Measurements from ENCODE around the gene SNRNP40. TPM values are rescaled to one million over a fixed set of nuclear protein-coding genes. Genes with fewer than 3 reads are reported as not detected.

Gene SNRNP40
- total RNA-seq (2014; rRNA removed; shearing (Covaris generic); ENCODE audit: low replicate concordance), result 115 and 183 TPM in 2 replicates

DNA sequence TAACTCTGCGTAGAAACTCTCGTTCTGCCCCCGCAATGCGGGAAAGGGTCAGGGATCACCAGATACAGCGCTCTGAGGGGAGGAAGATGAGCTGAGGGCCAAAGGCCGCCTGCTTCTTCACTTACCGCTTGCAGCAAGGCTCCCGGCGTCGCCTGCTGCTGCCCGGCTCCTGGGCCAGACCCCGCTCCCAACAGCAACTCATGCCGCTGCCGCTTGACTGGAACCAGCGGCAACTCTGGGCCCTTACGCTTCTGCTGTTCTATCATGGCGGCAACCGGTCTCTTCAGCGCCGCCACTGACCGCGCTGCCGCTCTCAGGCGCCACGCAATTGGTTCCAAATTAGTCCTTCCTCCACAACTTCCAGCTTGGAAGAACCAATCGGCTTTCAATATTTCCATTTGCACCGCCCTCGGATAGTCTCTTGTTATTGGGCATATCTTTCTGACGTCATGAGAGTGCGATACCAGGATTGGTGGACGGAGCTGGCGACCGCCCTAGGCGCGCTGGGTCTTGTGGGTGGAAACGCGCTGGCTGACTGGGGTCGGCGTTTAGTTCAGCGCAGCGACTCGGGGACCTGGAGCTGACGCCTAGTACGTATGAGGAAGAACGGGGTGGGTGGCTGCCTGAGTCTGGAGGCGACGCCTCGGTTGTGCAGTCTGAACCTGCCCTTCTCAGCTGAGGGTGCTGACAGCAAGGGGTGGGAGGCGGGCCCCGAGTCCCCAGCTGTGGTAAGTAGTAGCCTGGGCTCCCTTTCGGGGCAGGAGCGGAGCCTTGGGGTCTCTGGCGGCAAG is at the start of gene SNRNP40, which contains the start of gene ZCCHC17:
SNRNP40 (minus strand) TSS at position 303 of the 791 bp plus-strand sequence; CDS start at position 266, 37 bp downstream.
ZCCHC17 (plus strand) TSS at position 547 of the 791 bp plus-strand sequence. CDS start 13,067 bp downstream, outside the sequence.
- H3K9me3 ChIP-seq, result no peaks in the 10 kb centered on the region
- peaks cover 44% of the 10 kb centered on the region for H3K36me3 ChIP-seq
- no peaks in the 10 kb centered on the region for H3K27me3 ChIP-seq
- peak within 1 kb of the TSS; percentile 89 for H3K4me3 ChIP-seq
- peak; percentile 96 for DNase-seq

DNA sequence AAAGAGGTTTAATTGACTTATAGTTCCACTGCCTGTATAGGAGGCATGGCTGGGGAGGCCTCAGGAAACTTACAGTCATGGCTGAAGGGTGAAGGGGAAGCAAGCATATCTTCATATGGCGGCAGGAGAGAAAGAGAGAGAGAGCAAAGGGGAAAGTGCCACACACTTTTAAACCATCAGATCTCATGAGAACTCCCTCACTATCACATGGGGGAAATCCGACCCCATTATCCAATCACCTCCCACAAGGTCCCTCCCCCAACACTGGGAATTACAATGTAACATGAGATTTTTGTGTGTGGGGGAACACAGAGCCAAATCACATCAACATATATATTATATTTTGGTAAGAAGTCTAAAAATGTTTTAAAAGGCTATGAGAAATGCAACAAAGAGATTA is 49.0 kb upstream of the SNRNP40 start:
- H3K4me3 ChIP-seq, result no peak overlapping the region
- H3K36me3 ChIP-seq, result peaks cover 28% of the 10 kb centered on the region
- DNase-seq, result no peak
- H3K9me3 ChIP-seq, result no peaks in the 10 kb centered on the region
- H3K27me3 ChIP-seq, result no peaks in the 10 kb centered on the region

DNA sequence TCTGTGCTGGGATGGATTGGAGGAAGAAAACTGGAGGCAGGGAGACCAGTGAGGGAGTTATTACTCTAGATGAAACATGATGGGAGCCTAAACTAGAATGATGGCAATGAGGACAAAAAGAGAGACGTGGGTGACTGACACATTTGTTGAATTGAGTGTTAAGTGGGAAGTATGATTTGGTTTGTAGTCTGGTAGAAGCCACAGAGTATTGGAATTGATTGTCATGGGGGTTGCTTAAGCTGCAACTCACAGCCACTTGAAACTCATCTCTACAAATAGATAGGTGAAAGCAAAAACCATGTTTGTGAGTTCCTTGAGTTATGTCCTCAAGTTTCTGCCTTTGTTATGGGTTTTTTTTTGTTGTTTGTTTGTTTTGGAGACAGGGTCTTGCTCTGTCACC is 47.9 kb upstream of the SNRNP40 start:
- no peak overlapping the region for H3K4me3 ChIP-seq
- H3K27me3 ChIP-seq, result no peaks in the 10 kb centered on the region
- DNase-seq, result no peak
- H3K36me3 ChIP-seq, result peaks cover 23% of the 10 kb centered on the region
- H3K9me3 ChIP-seq, result no peaks in the 10 kb centered on the region

DNA sequence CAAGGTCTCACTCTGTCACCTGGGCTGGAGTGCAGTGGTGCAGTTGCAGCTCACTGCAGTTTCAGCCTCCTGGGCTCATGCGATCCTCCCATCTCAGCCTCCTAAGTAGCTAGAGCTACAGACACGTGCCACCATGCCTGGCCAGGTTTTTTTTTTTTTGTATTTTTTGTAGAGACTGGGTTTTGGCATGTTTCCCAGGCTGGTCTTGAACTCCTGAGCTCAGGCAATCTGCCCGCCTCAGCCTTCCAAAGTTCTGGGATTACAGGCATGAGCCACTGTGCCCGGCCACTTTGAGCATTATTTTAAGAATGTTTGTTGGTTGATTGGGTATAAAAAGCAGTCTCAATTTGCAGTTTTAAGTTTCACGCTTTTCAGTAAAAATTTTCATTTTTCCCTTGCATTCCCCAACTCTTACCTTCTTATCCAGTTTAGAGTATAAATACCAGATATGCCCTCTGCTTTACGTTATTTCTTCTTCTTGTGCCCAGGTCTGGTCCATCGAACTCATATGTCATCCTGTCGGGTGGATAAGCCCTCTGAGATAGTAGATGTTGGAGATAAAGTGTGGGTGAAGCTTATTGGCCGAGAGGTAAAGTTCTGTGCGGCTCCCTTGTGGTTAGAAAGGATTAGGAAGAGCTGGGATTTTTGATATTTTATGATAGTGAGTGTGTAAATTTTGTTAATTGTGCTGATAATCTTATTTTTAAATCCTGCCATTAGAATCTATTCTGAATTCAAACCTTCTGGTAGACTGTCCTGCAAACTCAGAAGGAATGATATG is 40.3 kb upstream of the SNRNP40 start:
- H3K36me3 ChIP-seq, result peaks cover 23% of the 10 kb centered on the region
- DNase-seq, result peak; percentile 28
- H3K27me3 ChIP-seq, result no peaks in the 10 kb centered on the region
- H3K4me3 ChIP-seq, result no peak overlapping the region
- no peaks in the 10 kb centered on the region for H3K9me3 ChIP-seq

DNA sequence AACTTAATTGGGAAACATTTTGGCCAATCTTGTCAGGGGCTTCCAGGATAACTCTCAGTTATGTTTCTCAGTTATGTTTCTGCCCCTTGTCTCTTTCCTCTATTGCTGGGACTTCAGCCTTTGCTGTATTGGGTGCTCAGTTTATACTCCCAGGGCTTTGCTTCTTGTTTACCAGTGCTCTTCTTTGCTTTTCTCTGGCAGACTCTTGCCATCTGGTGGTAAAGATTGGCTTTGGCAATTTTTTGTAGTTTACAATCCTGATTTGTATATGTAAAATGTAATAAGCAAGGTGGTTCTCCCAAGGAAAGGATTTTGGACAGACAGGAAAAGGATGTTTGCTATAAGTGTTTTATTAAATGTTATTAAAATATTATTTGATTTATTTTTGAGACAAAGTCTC is 38.4 kb upstream of the SNRNP40 start:
- Histone ChIP-seq H3K27me3 (no peaks in the 10 kb centered on the region), H3K9me3 (no peaks in the 10 kb centered on the region), H3K4me3 (no peak overlapping the region), H3K36me3 (peaks cover 19% of the 10 kb centered on the region)
- DNase-seq, result no peak

DNA sequence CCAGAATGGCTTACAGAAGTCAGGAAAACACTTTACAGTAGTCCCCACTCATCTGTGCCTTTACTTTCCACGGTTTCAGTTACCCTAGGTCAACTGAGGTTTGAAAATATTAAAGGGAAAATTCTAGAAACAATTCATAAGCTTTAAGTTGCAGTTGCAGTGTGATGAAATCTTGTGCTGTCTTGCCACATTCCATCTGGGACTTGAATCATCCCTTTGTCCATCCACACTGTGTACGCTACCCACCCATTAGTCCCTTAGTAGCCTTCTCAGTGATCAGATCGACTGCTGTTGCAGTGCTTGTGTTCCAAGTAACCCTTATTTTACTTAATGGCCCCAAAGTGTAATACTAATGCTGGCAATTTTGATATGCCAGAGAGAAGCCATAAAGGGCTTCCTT is 30.8 kb upstream of the SNRNP40 start:
- Histone ChIP-seq H3K36me3 (peaks cover 4% of the 10 kb centered on the region), H3K27me3 (no peaks in the 10 kb centered on the region)
- DNase-seq, result no peak

DNA sequence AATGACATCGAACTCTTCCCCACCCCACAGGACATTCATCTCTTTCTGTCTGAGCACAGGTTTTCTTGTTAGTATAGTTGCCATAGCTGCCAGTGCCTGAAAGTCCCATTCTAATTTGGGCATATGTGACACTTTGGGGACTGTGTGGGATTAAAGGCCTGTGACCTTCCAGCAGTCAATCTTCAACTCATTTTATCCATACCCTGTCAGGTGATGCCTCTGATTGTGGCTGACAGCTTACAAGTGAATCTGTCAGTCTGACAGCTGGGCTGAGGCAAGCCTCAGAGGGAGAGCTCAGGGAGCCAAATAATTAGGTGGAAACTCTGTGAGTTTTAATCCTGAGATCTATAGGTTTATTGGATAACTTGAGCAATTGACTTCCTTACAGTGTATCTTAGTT is 29.9 kb upstream of the SNRNP40 start:
- Histone ChIP-seq H3K27me3 (no peaks in the 10 kb centered on the region), H3K9me3 (no peaks in the 10 kb centered on the region), H3K4me3 (no peak overlapping the region), H3K36me3 (peaks cover 4% of the 10 kb centered on the region)
- no peak for DNase-seq

More for the DNA sequence above, 30.8 kb upstream of the SNRNP40 start:
- no peaks in the 10 kb centered on the region for H3K9me3 ChIP-seq
- H3K4me3 ChIP-seq, result no peak overlapping the region

DNA sequence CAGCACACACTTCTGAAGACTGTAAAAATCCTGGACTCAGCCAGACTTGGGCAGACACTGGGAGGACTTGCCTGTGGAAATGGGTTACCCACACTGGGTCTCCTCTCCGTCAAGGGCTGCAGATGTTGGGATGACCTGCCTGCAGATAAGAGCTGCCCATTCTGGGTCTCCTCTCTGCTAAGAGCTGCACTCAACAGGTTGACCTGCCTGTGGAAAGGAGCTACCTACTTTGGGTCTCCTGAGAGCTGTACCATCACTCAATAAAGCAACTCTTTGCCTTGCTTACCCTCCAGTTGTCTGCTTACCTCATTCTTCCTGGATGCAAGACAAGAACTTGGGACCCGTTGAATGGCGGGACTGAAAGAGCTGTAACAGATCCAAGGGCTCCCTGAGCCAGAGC is 28.4 kb upstream of the SNRNP40 start:
- H3K9me3 ChIP-seq, result no peaks in the 10 kb centered on the region
- peaks cover 18% of the 10 kb centered on the region for H3K36me3 ChIP-seq
- DNase-seq, result no peak
- H3K4me3 ChIP-seq, result no peak overlapping the region
- no peaks in the 10 kb centered on the region for H3K27me3 ChIP-seq

DNA sequence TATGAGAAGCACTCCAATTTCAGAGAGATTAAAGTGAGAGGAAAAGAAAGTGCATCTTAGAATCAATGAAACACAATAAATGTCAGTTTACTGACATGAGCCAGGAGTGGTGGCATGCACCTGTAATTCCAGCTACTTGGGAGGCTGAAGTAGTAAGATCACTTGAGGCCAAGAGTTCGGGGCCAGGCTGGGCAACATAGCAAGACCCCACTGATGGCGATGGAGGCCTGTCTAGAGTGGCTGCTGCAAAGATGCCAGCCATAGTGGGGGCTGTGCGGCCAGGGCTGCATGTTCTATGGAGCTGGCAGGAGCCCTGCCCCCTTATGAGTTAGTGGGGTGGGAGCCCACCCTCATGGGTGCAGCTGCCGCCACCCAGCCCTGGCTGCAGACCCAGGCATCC is 27.5 kb upstream of the SNRNP40 start:
- peaks cover 22% of the 10 kb centered on the region for H3K36me3 ChIP-seq
- H3K27me3 ChIP-seq, result no peaks in the 10 kb centered on the region
- H3K9me3 ChIP-seq, result no peaks in the 10 kb centered on the region
- DNase-seq, result no peak
- no peak overlapping the region for H3K4me3 ChIP-seq

DNA sequence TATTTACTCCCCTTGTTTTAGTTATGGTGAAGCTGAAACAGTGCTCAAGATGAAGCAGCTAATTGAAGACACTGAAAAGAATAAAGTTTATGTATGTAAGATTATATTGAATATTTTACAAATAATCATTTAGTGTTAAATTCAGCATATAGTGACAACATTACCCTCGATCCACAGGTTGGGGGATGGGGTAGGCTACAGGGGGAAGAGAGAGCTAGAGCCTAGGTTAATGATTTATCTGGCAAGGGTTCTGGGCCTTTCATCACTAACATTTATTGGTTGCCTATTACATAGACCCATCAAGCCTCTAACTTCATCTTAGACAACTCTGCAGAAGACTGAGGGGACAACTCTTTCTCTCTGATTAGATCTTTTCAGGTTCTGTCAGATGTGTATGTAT is 21.6 kb upstream of the SNRNP40 start:
- peaks cover 61% of the 10 kb centered on the region for H3K36me3 ChIP-seq
- no peak for DNase-seq
- H3K9me3 ChIP-seq, result no peaks in the 10 kb centered on the region

DNA sequence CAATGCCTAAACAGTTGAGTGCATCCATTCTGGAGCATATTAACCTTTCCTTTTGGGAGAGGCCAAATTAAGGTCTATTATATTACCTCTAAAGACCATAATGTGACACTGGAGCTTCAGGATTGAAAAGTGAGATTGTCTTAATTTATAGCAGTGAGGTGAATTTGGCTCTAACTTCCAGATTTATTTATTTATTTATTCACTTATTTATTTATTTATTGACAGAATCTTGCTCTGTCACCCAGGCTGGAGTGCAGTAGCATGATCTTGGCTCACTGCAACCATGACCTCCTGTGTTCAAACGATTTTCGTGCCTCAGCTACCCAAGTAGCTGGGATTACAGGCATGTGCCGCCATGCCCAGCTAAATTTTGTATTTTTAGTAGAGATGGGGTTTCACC is 19.3 kb upstream of the SNRNP40 start:
- Histone ChIP-seq H3K36me3 (peaks cover 75% of the 10 kb centered on the region), H3K27me3 (no peaks in the 10 kb centered on the region), H3K9me3 (no peaks in the 10 kb centered on the region), H3K4me3 (no peak overlapping the region)
- DNase-seq, result no peak

More for the DNA sequence above, 21.6 kb upstream of the SNRNP40 start:
- H3K4me3 ChIP-seq, result no peak overlapping the region
- H3K27me3 ChIP-seq, result no peaks in the 10 kb centered on the region

DNA sequence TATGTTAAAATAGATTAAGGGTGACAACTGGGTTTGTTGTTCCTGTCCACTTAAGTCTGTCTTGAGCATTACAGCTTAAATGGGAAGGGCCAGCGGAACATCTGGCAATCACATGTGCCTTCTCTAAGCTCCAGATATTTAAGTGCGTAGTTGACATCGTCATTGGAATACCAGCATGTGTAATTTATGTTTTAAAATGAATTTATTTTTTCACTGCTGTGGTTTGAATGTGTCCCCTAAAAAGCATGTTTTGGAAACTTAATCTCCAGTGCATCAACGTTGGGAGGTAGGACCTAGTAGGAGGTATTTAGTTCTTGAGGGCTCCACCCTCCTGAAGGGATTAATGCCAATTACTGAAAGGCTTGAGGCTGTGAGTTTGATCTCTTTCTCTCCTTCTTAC is 13.6 kb upstream of the SNRNP40 start:
- peaks cover 46% of the 10 kb centered on the region for H3K36me3 ChIP-seq
- DNase-seq, result no peak
- H3K27me3 ChIP-seq, result no peaks in the 10 kb centered on the region
- no peak overlapping the region for H3K4me3 ChIP-seq
- H3K9me3 ChIP-seq, result no peaks in the 10 kb centered on the region

DNA sequence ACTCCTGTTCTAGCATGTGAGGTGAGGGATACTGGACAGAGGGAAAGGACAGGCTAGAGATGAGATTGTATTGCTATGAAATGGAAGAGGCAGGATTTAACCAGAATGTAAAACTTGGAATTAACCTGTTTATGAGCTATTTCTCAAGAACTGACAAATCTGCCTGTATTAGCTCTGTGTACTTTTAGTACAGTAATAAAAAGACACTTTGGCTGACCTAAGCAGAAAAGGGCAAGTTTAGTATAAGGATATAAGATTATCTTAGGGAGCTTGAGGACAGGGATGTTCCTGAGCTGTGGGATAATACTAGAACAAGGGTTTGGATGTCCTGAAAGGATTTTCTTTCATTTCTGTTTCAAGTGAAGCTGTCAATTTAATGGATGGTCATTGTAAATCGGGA is 11.4 kb upstream of the SNRNP40 start:
- H3K4me3 ChIP-seq, result no peak overlapping the region
- H3K27me3 ChIP-seq, result no peaks in the 10 kb centered on the region
- H3K9me3 ChIP-seq, result no peaks in the 10 kb centered on the region
- DNase-seq, result no peak
- peaks cover 39% of the 10 kb centered on the region for H3K36me3 ChIP-seq

DNA sequence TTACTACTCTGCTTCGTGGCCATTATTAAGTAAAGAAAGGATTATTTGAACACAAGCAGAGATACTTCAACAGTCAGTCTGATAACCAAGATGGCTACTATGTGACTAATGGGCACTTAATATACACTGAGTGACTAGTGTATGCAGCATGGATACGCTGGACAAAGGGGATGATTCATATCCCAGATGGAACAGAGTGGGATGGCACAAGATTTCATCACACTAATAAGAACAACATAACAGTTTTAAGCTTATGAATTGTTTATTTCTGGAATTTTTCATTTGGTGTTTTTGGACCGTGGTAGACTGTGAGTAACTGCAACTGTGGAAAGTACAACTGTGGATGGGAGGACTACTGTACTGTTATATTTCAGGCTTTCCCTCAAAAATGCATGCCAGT is 9.7 kb upstream of the SNRNP40 start:
- peak; percentile 71 for DNase-seq
- Histone ChIP-seq H3K27me3 (no peaks in the 10 kb centered on the region), H3K9me3 (no peaks in the 10 kb centered on the region), H3K36me3 (peaks cover 31% of the 10 kb centered on the region), H3K4me3 (no peak overlapping the region)

DNA sequence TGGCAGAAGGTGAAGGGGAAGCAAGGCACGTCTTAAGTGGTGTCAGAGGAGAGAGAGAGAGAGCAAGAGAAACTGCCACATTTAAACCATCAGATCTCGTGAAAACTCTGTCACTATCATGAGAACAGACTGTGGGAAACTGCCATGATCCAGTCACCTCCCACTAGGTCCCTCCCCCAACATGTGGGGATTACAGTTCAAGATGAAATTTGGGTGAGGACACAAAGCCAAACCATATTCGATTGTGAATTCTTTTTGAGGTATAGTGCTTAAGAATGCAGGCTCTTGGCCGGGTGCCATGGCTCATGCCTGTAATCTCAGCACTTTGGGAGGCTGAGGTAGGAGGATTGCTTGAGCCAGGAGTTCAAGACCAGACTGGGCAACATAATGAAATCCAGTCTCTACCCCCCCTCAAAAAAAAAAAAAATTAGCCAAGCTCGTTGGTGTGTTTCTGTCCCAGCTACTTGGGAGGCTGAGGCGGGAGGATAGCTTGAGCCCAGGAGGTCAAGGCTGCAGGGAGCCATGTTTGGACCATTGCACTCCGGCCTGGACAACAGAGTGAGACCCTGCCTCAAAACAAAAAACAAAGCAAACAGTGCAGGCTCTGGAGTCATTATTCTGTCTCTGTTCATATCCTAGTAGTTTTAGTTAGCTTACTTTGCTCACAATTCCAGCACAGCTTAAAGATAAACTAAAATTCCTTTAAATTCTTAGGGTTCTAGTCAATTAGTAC is 6.3 kb upstream of the SNRNP40 start:
- Histone ChIP-seq H3K4me3 (no peak overlapping the region), H3K36me3 (peaks cover 13% of the 10 kb centered on the region), H3K9me3 (no peaks in the 10 kb centered on the region), H3K27me3 (no peaks in the 10 kb centered on the region)
- peak; percentile 57 for DNase-seq

DNA sequence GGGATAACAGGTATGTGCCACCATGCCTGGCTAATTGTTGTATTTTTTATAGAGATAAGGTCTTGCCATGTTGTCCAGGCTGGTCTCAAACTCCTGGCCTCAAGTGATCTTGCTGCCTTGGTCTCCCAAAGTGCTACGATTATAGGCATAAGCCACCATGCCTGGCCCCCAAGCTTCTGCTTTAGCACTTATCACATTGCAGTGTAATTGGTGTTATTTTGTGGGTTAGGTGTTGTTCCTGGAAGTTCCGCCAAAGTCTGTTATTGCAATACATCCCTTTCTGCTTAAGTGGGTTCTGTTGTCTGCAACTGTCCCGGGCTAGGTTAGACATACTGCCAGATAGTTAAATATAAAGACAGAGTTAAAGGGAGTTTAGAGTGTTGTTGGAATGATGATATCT is 3.6 kb upstream of the SNRNP40 start:
- no peak overlapping the region for H3K4me3 ChIP-seq
- no peaks in the 10 kb centered on the region for H3K27me3 ChIP-seq
- no peak for DNase-seq
- H3K36me3 ChIP-seq, result peaks cover 18% of the 10 kb centered on the region
- H3K9me3 ChIP-seq, result no peaks in the 10 kb centered on the region

DNA sequence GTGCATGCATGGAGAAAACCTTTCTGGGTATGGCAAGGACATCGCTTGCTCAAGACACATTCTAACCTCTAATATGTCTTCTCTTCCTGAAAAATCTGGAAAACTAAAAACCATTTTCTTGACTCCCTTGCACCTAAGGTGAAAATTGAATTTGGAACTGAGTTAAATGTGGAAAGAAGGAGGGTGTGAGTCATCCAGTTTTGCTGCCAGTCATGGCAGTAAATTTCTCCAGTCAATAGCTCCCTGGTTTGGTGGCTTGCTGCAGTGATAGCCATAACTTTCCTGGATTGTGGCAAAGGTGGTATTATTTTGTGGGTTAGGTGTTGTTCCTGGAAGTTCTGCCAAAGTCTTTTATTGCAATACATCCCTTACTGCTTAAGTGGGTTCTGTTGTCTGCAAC is 2.8 kb upstream of the SNRNP40 start:
- Histone ChIP-seq H3K27me3 (no peaks in the 10 kb centered on the region), H3K36me3 (peaks cover 25% of the 10 kb centered on the region)
- peak; percentile 23 for DNase-seq

More for the DNA sequence above, 2.8 kb upstream of the SNRNP40 start:
- no peaks in the 10 kb centered on the region for H3K9me3 ChIP-seq
- H3K4me3 ChIP-seq, result no peak overlapping the region
